Measurements from ENCODE around the gene TAF1B.
"Not testable (repeated sequence)": the region's sequence is repeated elsewhere in the genome, so short reads cannot be mapped to it uniquely, and the experiment has no call there.

Gene TAF1B

DNA sequence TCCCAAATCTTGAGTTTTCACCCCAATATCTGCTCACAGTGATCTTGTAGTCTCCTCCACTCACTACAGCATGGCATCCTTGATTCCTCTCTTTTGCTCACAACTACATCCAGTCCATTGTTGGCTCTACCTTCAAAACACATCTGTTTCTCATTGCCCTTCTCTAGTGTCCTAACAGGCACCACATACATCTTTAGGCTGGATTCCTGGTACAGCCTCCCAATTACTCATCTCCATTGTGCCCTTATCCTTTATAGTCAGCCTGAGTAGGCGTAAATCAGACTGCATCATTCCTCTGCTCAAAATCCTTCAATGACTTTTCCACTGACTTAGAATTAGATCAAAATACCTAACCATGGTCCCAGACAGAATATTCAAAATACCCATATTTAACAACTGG is 10.7 kb upstream of the TAF1B start:
- no peak for DNase-seq (ENCODE audit: low read depth)

DNA sequence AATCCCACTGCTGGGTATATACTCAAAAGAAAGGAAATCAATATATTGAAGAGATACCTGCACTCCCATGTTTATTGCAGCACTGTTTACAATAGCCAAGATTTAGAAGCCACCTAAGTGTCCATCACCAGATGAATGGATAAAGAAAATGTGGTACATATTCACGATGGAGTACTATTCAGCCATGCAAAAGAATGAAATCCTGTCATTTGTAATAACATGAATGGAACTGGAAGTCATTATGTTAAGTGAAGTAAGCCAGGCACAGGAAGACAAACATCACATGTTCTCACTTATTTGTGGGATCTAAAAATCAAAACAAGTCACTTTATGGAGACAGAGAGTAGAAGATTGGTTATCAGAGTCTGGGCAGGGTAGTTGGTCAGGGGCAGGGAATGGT is 8.2 kb upstream of the TAF1B start:
- not testable (repeated sequence) for DNase-seq (ENCODE audit: low read depth)

DNA sequence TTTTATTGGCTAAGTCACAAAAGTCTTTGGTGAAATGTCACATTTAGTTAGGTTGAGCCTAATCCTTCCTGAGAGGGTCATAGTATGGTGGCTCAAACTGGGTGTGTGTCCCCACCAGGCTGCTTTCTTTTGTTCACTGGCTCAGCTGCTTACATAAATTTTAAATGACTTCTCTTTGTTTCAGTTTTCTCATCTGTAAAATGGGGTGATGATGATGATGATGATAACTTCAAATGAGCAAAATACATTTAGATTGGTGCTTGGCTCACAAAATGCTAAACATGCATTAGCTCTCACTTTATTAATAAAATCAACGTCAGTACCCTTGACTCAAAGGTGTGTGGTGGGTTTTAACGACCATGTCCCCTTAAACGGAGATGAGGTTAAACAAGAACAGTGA is 7.2 kb upstream of the TAF1B start:
- DNase-seq (ENCODE audit: low read depth), result no peak

GRCh38 chr2:9836517-9836916 is 6.8 kb upstream of the TAF1B start:
- DNase-seq (ENCODE audit: low read depth), result no peak

GRCh38 chr2:9837451-9837850 is 5.8 kb upstream of the TAF1B start:
- DNase-seq (ENCODE audit: low read depth), result no peak

GRCh38 chr2:9838391-9838790 is 4.9 kb upstream of the TAF1B start:
- DNase-seq (ENCODE audit: low read depth), result no peak

DNA sequence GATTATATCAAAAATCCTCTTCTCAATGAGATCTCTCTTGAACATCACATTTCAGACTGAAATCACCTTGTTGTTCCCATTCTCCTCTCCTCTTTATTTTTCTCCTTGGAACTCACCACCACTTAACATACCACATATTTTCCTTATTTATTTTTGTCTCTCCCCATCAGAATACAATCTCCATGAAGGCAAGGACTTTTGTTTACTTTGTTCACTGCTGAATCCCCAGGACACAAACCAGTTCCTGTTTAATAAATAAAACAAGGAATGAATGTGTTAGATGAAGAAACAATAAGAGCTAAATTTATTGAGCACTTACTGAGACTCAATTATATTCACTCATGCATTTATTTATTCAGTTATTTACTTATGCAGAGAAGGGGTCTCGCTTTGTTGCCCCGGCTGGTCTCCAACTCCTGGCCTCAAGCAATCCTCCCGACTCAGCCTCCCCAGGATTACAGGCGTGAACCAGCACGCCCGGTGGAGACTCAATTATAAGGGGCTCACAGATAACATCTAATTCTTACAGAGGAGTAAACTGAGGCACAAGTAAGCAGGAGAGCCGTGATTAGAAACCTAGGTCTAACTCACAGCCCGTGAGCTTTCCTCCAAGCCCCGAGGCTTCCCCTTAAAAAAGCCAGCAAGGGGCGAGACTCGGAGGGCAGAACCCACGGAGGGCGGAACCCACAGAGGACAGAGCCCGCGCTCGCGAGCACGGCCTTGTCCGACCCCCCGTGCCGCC is 616 bp upstream of the TAF1B start:
- no peak for DNase-seq (ENCODE audit: low read depth)

DNA sequence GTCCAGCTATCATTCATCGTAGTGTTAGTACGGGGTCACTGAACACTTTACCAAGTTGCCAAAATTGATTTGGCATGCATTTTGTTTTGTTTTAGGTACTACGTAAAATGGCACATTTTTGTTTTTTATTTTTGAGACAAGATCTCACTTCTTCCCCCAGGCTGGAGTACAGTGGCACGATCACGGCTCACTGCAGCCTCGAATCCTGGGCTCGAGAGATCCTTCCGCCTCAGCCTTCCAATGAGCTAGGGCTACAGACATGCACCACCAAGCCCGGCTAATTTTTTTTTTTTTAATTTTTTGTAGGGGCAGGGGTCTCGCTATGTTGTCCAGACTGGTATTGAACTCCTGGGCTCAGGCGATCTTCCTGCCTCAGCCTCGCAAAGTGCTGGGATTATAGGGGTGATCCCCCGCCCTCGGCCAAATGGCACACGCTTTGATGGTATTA is 786 bp downstream of the TAF1B start:
- DNase-seq (ENCODE audit: low read depth), result no peak

- no peak for DNase-seq (ENCODE audit: low read depth)
Measured at GRCh38 chr2:9844576-9844975, 1.3 kb downstream of the TAF1B start.

- DNase-seq (ENCODE audit: low read depth), result no peak
Measured at GRCh38 chr2:9846554-9846953, 3.3 kb downstream of the TAF1B start.

GRCh38 chr2:9847140-9847539 is 3.9 kb downstream of the TAF1B start:
- DNase-seq (ENCODE audit: low read depth), result no peak

GRCh38 chr2:9852881-9853280 is 9.6 kb downstream of the TAF1B start:
- no peak for DNase-seq (ENCODE audit: low read depth)

DNA sequence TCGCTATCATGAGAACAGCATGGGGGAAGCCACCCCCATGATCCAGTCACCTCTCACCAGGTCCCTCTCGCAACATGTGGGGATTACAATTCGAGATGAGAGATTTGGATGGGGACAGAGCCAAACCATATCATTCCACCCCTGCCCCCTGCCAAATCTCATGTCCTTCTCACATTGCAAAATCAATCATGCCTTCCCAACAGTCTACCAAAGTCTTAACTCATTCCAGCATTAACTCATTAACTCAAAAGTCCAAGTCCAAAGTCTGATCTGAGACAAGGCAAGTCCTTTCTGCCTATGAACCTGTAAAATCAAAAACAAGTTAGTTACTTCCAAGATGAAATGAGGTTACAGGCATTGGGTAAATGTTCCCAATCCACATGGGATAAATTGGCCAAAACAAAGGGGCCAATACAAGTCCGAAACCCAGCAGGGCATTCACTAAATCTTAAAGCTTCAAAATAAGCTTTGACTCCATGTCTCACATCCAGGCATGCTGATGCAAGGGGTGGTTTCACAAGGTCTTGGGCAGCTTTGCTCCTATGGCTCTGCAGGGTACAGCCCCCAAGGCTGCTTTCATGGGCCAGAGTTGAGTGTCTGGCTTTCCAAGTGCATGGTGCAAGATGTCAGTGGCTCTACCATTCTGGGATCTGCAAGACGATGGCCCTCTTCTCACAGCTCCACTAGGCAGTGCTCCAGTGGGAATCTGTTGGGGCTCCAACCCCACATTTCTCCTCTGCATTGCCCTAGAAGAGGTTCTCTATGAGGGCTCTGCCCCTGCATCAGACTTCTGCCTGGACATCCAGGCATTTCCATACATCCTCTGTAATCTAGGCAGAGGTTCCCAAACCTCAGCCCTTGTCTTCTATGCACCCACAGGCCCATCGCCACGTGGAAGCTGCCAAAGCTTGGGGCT is 14.8 kb downstream of the TAF1B start:
- no peak for DNase-seq (ENCODE audit: low read depth)

- no peak for DNase-seq (ENCODE audit: low read depth)
Measured at GRCh38 chr2:9858730-9859068, 15.4 kb downstream of the TAF1B start.

DNA sequence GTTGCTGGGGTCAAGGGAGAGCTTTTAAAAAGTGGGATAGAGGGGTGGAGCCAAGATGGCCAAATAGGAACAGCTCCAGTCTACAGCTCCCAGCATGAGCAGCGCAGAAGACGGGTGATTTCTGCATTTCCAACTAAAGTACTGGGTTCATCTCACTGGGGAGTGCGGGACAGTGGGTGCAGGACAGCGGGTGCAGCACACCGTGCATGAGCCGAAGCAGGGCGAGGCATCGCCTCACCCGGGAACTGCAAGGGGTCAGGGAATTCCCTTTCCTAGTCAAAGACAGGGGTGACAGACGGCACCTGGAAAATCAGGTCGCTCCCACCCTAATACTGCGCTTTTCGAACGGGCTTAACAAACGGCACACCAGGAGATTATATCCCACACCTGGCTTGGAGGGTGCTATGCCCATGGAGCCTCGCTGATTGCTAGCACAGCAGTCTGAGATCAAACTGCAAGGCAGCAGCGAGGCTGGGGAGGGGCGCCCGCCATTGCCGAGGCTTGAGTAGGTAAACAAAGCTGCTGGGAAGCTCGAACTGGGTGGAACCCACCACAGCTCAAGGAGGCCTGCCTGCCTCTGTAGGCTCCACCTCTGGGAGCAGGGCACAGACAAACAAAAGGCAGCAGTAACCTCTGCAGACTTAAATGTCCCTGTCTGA is 17.8 kb downstream of the TAF1B start:
- DNase-seq (ENCODE audit: low read depth), result not testable (repeated sequence)

DNA sequence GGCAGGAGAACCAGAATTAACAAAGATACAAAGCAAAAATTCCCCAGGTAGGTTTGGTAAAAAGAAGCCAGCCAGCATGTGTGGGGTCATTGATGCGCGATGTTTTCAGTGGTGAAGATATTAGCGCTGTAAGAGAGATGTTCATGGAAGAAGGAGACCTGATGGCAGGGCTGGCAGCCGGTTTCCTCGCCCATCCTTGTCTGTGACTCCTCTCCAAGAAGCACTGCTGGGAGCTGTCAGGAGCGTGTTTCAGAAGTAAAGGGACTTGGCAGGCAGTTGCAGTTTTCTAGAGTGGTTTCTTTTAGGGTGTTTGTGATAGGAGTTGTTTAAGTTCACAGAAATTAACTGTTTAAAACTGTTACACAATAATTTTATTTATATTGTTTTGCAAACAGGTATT is 24.6 kb downstream of the TAF1B start:
- DNase-seq (ENCODE audit: low read depth), result no peak

DNA sequence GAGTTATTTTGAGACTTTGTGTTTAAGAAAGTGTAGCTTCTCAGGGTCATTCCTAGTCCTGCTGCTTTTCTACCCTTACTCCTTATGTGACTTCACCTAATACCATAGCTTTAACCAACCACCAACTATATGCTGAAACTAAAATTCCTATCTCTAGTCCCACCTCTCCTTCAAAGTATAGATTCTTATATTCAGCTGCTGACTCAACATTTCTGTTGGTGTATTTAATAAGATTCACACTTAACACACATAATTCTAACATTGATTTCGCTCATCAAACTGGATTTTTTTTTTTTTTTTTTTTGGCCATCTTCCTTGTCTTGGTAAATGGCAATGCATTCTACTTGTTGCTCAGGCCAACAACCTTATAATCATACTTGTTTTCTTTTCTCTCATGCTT is 30.1 kb downstream of the TAF1B start:
- no peak for DNase-seq (ENCODE audit: low read depth)

DNA sequence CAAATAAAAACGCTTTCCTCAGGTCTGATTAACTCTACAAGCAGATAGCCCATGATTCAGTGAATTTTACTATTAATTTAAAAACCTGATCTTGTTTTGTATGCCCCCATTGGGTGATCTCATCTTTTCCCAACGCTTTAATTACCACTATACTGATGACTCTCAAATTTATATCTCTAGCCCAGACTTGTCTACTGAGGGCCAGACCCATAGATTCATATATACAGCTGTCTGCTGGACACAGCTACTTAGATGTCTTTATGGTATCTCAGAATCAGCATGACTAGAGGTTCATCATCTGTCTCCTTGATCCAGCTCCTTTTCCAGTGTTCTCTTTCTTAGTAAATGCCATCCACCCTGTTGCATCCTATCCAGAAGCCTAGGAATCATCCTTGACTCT is 33.8 kb downstream of the TAF1B start:
- no peak for DNase-seq (ENCODE audit: low read depth)

DNA sequence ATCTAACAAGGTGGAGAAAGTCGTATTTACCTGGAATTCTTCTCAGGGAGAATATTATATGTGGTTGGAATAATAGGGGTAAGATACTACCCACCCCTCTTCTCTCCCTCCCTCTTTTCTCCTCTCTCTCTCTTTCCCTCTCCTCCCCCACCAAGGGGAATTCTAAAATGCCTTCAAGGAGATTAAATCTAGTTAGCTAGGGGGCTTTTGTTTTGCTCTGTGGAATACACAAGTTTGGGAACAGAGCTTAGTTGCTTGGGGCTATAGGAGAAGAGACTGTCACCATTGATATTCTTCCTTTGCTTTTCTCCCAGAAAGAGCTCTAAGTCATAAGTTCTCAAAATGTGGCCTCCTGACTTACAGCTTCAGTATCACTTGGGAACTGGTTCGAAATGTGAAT is 34.5 kb downstream of the TAF1B start:
- DNase-seq (ENCODE audit: low read depth), result no peak

GRCh38 chr2:9879455-9880194 is 36.4 kb downstream of the TAF1B start:
- DNase-seq (ENCODE audit: low read depth), result no peak

- DNase-seq (ENCODE audit: low read depth), result no peak
Measured at GRCh38 chr2:9883897-9884296, 40.6 kb downstream of the TAF1B start.

GRCh38 chr2:9884436-9884835 is 41.2 kb downstream of the TAF1B start:
- no peak for DNase-seq (ENCODE audit: low read depth)
